DMS114 treated with DMSO at 0.1 percent for 48 hours (cell line): ENCODE results near the gene ZG16.
"Not testable (repeated sequence)": the region's sequence is repeated elsewhere in the genome, so short reads cannot be mapped to it uniquely, and the experiment has no call there.

Experiments used
- DNase-seq: peaks from one replicate; lab custom pipeline; 2025; ENCODE audit not compliant: unreplicated experiment; lab: John Stamatoyannopoulos, UW

The ZG16 gene

GRCh38 chr16:29777576-29778350 is at the start of gene ZG16:
Gene ZG16 (plus strand): TSS chr16:29778256. CDS start chr16:29779267, 1,011 bp downstream.
- no peak for DNase-seq

DNA sequence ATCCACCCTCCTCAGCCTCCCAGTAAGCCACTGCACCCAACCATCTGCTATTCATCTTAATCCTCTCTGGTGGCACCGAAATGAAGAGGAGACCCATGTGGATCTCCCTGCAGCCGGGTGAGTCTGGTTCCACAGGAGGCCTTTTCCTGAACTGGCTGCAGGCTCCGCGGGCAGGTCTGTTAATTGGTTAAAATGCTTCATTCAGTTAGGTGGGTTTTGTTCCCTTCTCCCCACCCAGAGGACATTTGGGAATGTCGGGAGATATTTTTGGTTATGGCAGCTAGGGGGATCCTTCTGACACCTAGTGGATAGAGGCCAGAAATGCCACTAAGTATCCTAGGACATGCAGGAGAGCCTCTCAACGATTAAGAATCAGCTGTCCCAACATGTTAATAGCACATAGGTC is 48.9 kb upstream of the ZG16 start:
- DNase-seq = peak; percentile 70

GRCh38 chr16:29730649-29731048 is 47.4 kb upstream of the ZG16 start:
- no peak for DNase-seq

DNA sequence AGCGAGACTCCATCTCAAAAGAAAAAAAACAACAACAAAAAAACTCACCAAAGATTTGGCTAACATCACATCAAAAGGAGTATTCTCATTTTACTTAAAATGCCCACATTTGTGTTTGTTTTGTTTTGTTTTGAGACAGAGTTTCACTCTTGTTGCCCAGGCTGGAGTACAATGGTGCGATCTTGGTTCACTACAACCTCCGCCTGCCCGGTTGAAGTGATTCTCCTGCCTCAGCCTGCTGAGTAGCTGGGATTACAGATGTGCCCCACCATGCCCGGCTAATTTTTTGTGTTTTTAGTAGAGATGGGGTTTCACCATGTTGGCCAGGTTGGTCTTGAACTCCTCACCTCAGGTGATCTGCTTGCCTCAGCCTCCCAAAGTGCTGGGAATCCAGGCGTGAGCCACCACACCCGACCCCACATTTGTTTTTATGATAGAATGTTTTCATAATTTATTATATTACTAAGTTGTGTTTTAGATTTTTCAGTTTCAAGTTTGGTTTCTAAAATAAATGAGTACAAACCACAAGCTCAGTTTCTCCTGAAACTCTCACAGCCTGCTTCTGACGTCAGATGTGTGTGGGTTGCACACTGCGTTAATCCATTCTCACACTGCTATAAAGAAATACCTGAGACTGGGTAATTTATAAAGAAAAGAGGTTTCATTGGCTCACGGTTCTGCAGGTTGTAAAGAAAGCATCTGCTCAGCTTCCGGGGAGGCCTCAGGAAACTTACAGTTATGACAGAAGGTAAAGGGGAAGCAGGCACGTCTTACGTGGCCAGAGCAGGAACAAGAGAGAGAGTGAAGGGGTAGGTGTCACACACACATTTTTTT is 46.1 kb upstream of the ZG16 start:
- not testable (repeated sequence) for DNase-seq

- no peak for DNase-seq
These were observed 43.3 kb upstream of the ZG16 start for GRCh38 chr16:29734786-29735185.

GRCh38 chr16:29736112-29736511 is 41.9 kb upstream of the ZG16 start:
- DNase-seq = no peak

GRCh38 chr16:29736764-29737163 is 41.3 kb upstream of the ZG16 start:
- no peak for DNase-seq

- DNase-seq = no peak
These were observed 40.3 kb upstream of the ZG16 start for GRCh38 chr16:29737713-29738112.

- DNase-seq = no peak
These were observed 39.5 kb upstream of the ZG16 start for GRCh38 chr16:29738514-29738913.

- DNase-seq = not testable (repeated sequence)
These were observed 38.0 kb upstream of the ZG16 start for GRCh38 chr16:29739927-29740629.

- not testable (repeated sequence) for DNase-seq
These were observed 37.4 kb upstream of the ZG16 start for GRCh38 chr16:29740630-29741015.

DNA sequence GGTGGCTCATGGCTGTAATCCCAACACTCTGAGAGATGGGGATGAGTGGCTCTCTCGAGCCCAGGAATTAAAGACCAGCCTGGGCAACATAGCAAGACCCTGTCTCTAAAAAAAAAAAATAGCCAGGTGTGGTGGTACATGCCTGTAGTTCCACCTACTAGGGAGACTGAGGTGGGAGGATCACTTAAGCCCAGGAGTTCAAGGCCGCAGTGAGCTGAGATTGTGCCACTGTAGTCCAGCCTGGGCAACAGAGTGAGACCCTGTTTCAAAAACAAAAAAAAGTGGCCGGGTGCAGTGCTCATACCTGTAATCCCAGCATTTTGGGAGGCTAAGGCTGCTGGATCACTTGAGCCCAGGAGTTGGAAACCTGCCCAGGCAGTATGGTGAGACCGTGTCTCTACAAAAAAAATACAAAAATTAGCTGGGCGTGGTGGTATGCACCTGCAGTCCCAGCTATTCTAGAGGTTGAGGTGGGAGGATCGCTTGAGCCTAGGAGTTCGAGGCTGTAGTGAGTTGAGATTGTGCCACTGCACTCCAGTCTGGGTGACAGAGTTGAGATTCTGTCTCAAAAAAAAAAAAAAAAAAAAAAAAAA is 35.3 kb upstream of the ZG16 start:
- DNase-seq = no peak

GRCh38 chr16:29743475-29743826 is 34.6 kb upstream of the ZG16 start:
- DNase-seq = no peak

DNA sequence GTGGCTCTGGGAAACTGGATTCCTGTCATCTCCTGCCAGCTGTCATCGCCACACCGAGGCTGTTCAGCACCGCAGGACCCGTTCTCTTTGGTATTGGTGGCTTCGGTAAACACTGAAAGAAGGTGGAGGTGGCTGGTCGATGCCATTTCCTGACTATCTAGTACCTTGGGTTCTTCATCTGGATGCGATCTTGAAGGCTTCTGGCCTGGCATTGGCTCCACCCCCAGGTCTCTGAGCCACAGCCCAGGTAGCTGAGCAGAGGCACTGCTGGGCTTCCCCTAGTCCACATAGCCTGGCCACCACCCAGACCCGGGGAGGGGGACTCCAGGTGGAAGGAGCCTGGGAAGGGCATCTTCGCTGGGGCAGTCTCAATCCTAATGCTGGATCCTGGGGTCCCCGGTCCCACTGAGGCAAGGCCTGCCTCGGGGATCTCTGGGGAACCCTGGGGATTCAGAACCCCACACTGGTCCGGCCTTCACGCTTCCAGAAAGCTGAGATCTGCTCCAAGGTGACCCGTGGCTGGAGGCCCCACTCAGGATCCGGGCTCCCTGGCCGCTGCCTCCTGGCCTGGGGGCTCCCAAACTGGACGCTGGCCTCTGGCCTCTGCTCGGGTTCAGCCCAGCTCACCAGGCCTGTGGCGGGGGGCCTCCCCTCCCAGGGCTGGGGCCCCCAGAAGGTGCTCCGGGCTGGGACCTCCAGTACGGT is 34.1 kb upstream of the ZG16 start:
- no peak for DNase-seq

DNA sequence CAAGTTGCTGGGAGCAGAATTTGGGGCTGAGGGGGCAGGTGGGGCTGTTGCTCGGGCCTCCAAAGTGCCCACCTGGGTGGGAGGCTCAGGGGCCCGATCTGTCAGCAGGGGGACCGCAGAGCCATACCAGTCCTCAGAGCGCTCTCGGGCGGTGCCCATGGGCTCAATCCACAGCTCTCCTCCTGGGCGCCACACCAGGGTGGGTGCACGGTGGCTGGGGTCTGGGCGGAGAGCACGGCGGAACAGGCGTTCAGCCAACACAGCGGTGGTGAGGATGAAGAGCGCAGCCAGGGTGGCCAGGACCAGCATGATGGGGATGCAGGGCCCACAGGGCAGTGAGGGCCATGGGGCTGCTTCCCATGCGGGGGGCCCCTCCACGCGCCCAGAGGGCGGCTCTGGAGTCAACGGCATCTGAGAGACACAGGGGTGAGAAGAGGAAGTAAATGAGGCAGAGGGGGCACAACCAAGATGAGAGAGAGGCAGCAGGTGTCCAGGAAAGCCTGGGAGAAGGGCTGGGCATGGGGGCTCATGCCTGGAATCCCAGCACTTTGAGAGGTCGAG is 33.4 kb upstream of the ZG16 start:
- DNase-seq = no peak

GRCh38 chr16:29745121-29745852 is 32.8 kb upstream of the ZG16 start:
- no peak for DNase-seq

DNA sequence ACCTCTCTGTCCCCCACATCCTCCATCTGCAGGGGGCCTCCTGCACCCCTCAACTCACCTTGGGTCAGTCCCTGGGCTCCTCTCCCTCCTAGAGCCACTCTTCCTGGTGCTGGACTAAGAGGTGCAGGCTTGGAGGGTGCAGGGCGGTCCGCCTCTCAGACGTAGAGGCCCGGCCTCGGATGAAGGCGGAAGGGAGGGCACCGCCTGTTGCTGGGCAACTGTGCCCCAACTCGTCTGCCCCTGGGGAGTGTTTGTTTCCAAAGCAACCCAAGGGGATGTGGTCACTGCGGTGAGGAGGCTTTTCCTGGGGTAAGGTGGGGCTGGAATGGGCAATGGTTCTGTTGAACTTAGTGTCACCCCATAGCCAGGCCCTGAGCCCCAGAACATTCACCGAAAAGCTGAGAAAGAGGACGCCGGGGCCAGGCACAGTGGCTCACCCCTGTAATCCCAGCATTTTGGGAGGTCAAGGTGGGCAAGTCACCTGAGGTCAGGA is 32.2 kb upstream of the ZG16 start, which contains the start of gene C16orf54:
C16orf54 (minus strand) TSS at position 138 of the 493 bp plus-strand sequence. CDS start 1,039 bp downstream, outside the sequence.
- no peak for DNase-seq

DNA sequence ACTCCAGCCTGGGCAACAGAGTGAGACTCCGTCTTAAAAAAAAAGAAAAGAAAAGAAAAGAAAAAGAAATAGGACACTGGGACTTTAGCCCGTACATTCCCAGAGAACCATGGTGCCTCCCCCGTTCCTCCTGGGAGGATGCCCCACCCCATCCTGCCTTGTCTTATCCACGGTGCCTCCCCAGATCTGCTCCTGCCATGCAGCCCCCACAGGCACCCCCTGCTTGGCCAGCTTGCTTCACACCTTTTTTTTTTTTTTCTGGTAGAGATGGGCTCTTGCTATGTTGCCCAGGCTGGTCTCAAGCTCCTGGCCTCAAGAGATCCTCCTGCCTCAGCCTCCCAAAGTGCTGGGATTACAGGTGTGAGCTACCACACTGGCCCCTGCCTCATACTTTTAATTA is 31.5 kb upstream of the ZG16 start:
- not testable (repeated sequence) for DNase-seq
